Muscle of leg (tissue), 11 donors: Measurements from ENCODE around the gene SLC1A2. TPM values are rescaled to one million over a fixed set of nuclear protein-coding genes. Genes with fewer than 3 reads are reported as not detected.

ENCODE experiments used
- DNase-seq: peaks from one replicate; pipeline ENCODE4 v3.0.0; 2013
- H3K27ac ChIP-seq: one replicate; pipeline ENCODE4 v1.5.1; 2013; ENCODE audit warnings: mild to moderate bottlenecking, low read length, control low read depth
- H3K27me3 ChIP-seq: one replicate; pipeline ENCODE4 v1.6.1; 2013; ENCODE audit warnings: low read length; ENCODE audit not compliant: control insufficient read depth, insufficient read depth
- H3K36me3 ChIP-seq: one replicate; pipeline ENCODE4 v1.6.1; 2013; ENCODE audit warnings: low read length; ENCODE audit not compliant: control insufficient read depth, insufficient read depth
- H3K4me1 ChIP-seq: one replicate; pipeline ENCODE4 v1.6.1; 2013; ENCODE audit warnings: low read length; ENCODE audit not compliant: control insufficient read depth, insufficient read depth
- H3K4me3 ChIP-seq: one replicate; pipeline ENCODE4 v1.5.1; 2013; ENCODE audit warnings: low read length, control low read depth
- H3K9me3 ChIP-seq: replicated peaks from 2 replicates; pipeline ENCODE4 v1.6.1; 2013; ENCODE audit warnings: low read depth, low read length; ENCODE audit not compliant: control insufficient read depth
- WGBS: methylation state at CpG from one replicate; pipeline ENCODE4 v1.1.5; 2013; ENCODE audit warnings: missing lambda C conversion rate; ENCODE audit not compliant: insufficient coverage; 5-methylcytosine and 5-hydroxymethylcytosine counted together
- polyA plus RNA-seq, 8 donors: library from polyadenylated mRNA; unstranded; fragments of 120-200 nt; gene quantifications; one replicate each; pipeline versions ENCODE4 v1.2.1 to v1.2.3, GENCODE V29; 2013; ENCODE audit warnings: inconsistent platforms in 1 of 8, low replicate concordance in 1 of 8; ENCODE audit not compliant: insufficient read length in 8 of 8, insufficient read depth in 1 of 8
- total RNA-seq: library from RNA; stranded (reverse); fragments of 120-200 nt; gene quantifications from one replicate; pipeline ENCODE4 v1.2.4, GENCODE V29; 2013

Gene SLC1A2
- total and polyA plus RNA-seq, 9 donors: 0.43 to 1.6 (median 1.0) TPM

DNA sequence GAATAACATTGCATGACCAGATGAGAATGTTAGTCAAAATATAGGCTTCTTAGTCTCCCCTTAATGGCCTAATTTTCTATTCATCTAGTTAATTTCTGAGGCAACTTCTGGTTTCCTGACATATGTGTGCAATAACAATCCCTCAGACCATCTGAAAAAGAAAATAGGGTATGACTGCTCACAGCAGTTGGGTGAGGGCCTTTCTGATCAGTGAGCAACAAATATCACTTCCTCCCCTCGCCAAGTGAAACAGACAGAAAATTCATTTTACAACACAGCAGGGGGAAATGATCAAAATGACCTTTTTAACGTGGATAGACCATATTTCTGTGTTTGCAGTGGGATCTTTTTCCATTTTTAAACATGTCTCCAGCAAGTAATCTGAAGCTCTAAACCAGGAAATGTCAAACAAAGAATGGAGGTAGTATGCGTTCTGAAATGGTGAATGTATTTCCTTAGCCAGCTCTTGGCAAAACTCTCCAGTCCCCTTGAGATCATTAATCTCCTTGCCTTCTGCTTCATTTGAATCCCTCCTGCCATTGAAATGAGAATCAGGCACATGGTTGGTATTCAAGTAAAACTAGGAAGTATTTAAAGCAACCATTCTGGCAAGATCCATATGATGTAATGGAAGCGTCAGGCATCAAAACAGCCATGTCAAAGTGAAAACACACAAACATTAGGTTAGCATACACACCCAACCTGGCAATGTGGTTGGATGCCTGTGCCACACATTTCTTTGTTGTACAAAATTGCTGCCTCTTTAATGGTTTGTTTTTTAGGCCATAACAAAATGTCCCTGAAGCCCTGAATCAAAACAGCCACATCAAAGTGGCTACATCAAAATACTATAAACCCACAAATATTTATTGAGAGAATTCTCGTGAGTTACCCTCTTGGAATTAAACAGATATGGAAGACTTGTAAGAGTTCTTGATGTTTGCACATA, 100.1 kb downstream of the SLC1A2 start:
- Histone ChIP-seq H3K4me1 (peaks cover 12% of the 10 kb centered on the region), H3K4me3 (no peak overlapping the region), H3K9me3 (no peaks in the 10 kb centered on the region), H3K36me3 (no peaks in the 10 kb centered on the region), H3K27ac (peak overlapping the region; percentile 11), H3K27me3 (no peaks in the 10 kb centered on the region)
- WGBS: no CpG with 5 or more reads among the region's 5 CpGs
- DNase-seq: peak; percentile 51

GRCh38 chr11:35318309-35318708, 101.0 kb downstream of the SLC1A2 start:
- Histone ChIP-seq H3K4me1 (peaks cover 14% of the 10 kb centered on the region), H3K4me3 (no peak overlapping the region), H3K9me3 (no peaks in the 10 kb centered on the region), H3K27me3 (no peaks in the 10 kb centered on the region), H3K27ac (no peak overlapping the region), H3K36me3 (no peaks in the 10 kb centered on the region)
- DNase-seq: no peak
- 80% methylated on average over 1 of the region's 1 CpG for WGBS

DNA sequence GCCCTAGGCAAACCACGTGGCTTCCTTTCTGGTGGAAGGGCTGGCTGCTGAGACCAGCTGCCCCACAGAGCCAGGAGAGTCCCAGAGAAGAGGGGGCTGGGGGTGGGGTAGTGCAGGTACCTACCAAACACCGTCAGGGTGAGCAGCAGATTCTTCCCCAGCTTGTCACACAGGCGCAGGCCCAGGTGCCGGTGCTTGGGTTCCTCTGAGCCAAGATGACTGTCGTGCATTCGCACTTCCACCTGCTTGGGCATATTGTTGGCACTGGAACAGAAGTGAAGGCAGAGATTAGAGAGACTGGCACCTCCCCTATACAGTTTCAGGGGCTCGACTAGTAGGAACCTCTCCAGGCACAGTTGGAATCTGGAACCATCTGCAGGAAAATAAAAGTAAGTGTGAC, 102.1 kb downstream of the SLC1A2 start:
- no peaks in the 10 kb centered on the region for H3K9me3 ChIP-seq
- no peak overlapping the region for H3K4me3 ChIP-seq
- no peaks in the 10 kb centered on the region for H3K27me3 ChIP-seq
- DNase-seq: no peak
- H3K36me3 ChIP-seq: no peaks in the 10 kb centered on the region
- no peak overlapping the region for H3K27ac ChIP-seq
- H3K4me1 ChIP-seq: peaks cover 7% of the 10 kb centered on the region
- 100% methylated on average over 3 of the region's 7 CpGs for WGBS

DNA sequence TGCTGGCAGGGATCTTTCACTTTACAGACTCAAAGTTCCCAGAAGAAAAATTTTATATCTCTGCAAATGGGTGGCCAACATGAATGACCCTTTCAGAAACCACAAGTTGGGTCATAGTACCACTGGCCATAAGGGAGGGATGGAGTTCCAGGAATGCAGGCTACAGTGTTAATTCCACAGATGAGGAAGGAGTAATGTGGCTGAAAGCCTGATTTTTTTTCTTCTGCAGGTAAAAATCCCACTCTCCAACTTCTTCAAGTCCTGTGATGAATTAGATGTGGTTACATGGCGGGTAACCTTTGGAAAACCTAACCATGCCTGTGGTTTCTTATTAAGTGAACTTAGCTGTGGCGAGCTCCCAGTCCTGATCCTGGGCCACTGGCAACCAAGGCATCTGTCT, 103.2 kb downstream of the SLC1A2 start:
- Histone ChIP-seq H3K27me3 (no peaks in the 10 kb centered on the region), H3K9me3 (no peaks in the 10 kb centered on the region), H3K4me1 (peaks cover 2% of the 10 kb centered on the region), H3K36me3 (no peaks in the 10 kb centered on the region), H3K4me3 (no peak overlapping the region), H3K27ac (no peak overlapping the region)
- no peak for DNase-seq
- 93% methylated on average over 2 of the region's 2 CpGs for WGBS

GRCh38 chr11:35313760-35314153, 105.6 kb downstream of the SLC1A2 start:
- H3K9me3 ChIP-seq: no peaks in the 10 kb centered on the region
- peaks cover 2% of the 10 kb centered on the region for H3K4me1 ChIP-seq
- no peaks in the 10 kb centered on the region for H3K27me3 ChIP-seq
- 88% methylated on average over 1 of the region's 1 CpG for WGBS
- no peak overlapping the region for H3K27ac ChIP-seq
- H3K4me3 ChIP-seq: no peak overlapping the region
- no peak for DNase-seq
- H3K36me3 ChIP-seq: no peaks in the 10 kb centered on the region

DNA sequence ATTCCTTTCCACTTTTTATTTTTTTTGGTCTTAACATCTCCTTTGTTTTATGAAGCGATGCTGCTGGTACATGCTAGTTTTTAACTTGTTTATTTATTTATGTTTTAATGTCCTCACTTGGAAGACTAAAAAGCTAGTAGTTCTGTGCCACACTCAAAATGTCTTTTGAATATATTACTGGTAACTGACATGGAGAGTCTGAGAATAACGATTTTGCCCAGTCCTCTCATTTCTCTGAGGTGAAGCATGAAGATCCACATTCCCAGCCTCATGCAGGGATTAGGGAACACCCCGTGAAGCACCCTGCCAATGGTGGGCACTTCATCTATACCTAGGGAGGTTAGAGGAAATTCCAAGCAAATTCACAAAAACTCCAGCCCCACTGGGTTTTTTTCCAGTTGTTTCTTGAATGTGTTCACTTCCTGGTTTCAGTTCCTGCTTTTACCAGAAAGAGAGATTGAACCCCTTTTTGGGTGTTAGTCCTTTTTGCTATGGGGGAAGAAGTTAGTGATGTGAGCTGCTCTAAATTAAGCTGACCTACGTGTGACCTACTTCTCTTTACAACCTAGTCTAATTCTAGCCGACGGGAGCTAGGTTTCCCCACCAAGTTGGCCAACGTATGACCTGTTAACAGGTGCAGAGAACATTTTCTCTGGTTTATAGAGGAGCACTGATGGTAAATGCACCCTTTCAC, 106.1 kb downstream of the SLC1A2 start:
- WGBS: no CpG with 5 or more reads among the region's 7 CpGs
- Histone ChIP-seq H3K36me3 (no peaks in the 10 kb centered on the region), H3K4me1 (peaks cover 2% of the 10 kb centered on the region), H3K4me3 (no peak overlapping the region), H3K27ac (no peak overlapping the region), H3K9me3 (no peaks in the 10 kb centered on the region), H3K27me3 (no peaks in the 10 kb centered on the region)
- peak; percentile 69 for DNase-seq

- DNase-seq: no peak
- H3K36me3 ChIP-seq: no peaks in the 10 kb centered on the region
- no peaks in the 10 kb centered on the region for H3K27me3 ChIP-seq
- no peak overlapping the region for H3K4me3 ChIP-seq
- WGBS: no CpG with 5 or more reads among the region's 3 CpGs
- H3K9me3 ChIP-seq: no peaks in the 10 kb centered on the region
- no peak overlapping the region for H3K27ac ChIP-seq
- peaks cover 2% of the 10 kb centered on the region for H3K4me1 ChIP-seq
Observed at GRCh38 chr11:35311331-35311730, 108.0 kb downstream of the SLC1A2 start.

- peaks cover 4% of the 10 kb centered on the region for H3K4me1 ChIP-seq
- WGBS: 80% methylated on average over 1 of the region's 9 CpGs
- no peaks in the 10 kb centered on the region for H3K27me3 ChIP-seq
- no peak overlapping the region for H3K27ac ChIP-seq
- H3K4me3 ChIP-seq: no peak overlapping the region
- H3K9me3 ChIP-seq: no peaks in the 10 kb centered on the region
- H3K36me3 ChIP-seq: no peaks in the 10 kb centered on the region
- DNase-seq: no peak
Observed at GRCh38 chr11:35308157-35308556, 111.2 kb downstream of the SLC1A2 start.

DNA sequence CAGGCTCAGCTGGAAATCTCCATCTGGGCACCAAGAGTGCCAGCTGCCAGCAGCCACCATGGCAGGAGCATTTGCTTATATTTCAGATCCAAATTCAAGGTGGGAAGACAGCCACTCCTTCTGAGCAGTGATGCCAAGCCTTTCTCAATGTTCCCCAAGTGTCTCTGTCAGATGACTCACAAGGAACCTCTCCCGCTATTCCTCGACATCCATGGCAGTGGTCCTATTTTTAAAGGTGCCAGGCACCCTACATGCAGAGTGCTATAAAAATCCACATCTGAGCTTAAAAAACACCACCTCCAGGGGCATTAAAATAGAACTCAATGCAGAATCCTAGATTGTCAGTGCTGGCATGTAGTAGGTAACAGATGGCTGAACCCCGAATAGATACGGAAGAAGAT, 112.1 kb downstream of the SLC1A2 start:
- Histone ChIP-seq H3K36me3 (no peaks in the 10 kb centered on the region), H3K9me3 (no peaks in the 10 kb centered on the region), H3K4me3 (no peak overlapping the region), H3K27me3 (no peaks in the 10 kb centered on the region), H3K4me1 (peaks cover 11% of the 10 kb centered on the region), H3K27ac (no peak overlapping the region)
- 100% methylated on average over 2 of the region's 4 CpGs for WGBS
- no peak for DNase-seq

DNA sequence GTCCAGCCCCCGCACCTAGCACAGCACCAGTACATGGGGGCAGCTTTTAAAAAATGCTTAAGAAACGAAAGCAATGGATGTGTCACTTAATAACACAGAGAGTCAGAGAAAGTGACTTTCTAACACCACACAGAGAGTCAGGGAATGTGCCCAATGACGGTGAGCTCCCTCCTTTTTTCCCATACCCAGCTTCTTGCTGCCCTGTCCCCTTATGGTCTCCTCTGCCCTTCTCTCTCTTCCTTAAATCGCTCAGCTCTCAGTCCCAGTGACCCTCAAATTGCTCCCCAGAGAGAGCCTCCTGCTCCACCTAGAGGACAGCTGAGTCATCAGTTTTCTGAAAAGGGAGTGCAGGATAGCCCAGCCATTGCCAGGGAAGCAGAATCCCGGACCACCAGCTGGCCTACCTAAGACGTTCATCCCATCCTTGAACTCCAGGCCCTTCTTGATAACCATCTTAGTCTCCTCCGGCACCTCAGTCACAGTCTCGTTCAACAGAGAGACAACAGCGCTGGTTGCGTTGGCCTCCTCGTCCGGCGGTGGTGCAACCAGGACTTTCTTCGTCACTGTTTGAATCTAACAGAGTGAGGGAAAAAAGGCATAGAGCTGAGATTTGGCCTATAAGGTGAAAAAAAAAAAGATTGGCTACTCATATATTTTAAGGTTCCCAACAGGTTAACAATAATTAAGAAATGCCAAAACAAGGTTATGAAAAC, 113.5 kb downstream of the SLC1A2 start:
- Histone ChIP-seq H3K4me1 (peaks cover 11% of the 10 kb centered on the region), H3K27me3 (no peaks in the 10 kb centered on the region), H3K36me3 (no peaks in the 10 kb centered on the region), H3K9me3 (no peaks in the 10 kb centered on the region), H3K27ac (no peak overlapping the region), H3K4me3 (no peak overlapping the region)
- DNase-seq: no peak
- 46% methylated on average over 5 of the region's 14 CpGs for WGBS
